Cardiac septum (tissue), 1 donor: ENCODE results near the gene MAVS. TPM values are rescaled to one million over a fixed set of nuclear protein-coding genes. Genes with fewer than 3 reads are reported as not detected.

Experiments used
- DNase-seq: peaks from one replicate; pipeline ENCODE4 v3.0.0-alpha.2; 2020; ENCODE audit warnings: low spot score
- intact Hi-C: fragments of 100-400 bp; cut with DNase I; formaldehyde crosslinking; loops from one replicate; pipeline ENCODE4 v1.14.0; 2022
- long read RNA-seq: library from polyadenylated mRNA; unstranded; transcript quantifications from one replicate; pipeline ENCODE4 v2.0.0, GENCODE V29; 2021
- total RNA-seq: library from RNA; stranded (reverse); fragmentation: NEBNext Ultra II Directional; extraction: Animal tissue kit (Norgen Biotek cat#: 25700); gene quantifications from one replicate; pipeline ENCODE4 v1.2.1, GENCODE V29; 2021
- donor health status: DM: no; HTN: no; CAD: no.

The MAVS gene
- 39.5 TPM for total RNA-seq
- long read RNA-seq, full-length matches to known transcripts, result 14 of 74 reads
- long read RNA-seq, partial matches to known transcripts, result 24 of 74 reads
- long read RNA-seq, other reads (novel, unspliced or antisense), result 36 of 74 reads

DNA sequence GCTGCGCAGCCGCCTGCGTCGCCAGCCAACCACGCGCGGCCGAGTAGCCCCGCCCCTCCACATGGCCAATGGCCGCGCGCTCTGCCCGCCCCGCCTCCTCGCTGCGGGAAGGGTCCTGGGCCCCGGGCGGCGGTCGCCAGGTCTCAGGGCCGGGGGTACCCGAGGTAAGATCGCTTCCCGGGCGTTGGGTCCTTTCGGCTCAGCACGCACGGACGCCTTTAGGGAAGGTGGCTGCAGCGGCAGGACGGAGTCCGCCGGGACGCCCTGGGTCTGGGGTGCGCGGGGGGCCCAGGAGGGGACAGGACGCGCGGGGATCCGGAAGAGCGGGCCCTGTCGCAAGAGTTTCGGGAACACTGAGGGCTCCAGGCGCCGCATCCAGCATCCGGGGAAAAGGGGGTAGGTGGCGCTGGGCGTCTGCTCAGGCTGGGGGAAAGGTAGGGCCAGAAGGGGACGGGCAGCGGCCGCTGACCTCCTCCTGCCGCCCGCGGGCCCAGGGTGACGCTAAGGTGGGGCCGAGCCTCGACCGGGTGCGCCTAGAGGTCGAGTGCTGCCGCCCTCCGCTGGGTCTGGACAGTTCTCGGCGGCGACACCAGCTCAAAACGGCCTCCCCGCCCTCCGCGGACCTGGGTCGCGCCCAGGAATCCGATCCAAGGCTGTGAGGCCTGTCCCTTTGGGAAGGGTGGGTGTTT lies at the start of gene MAVS:
Gene MAVS, plus strand, starts transcription at position 95 of the 689 bp plus-strand sequence. CDS start 7,791 bp downstream, outside the sequence.
- peak; percentile 96 for DNase-seq
- intact Hi-C loops, result loop anchor here (10.0 kb wide), 1 partner anchor 172 kb away; no protein-coding TSS in a partner anchor

- intact Hi-C loops, result loop anchor here (2.0 kb wide), 1 partner anchor 14 kb away; no protein-coding TSS in a partner anchor
- no peak for DNase-seq
Observed at GRCh38 chr20:3797226-3797545, 49.4 kb upstream of the MAVS start.

- intact Hi-C loops, result loop anchor here (2.0 kb wide), 1 partner anchor 13 kb away; no protein-coding TSS in a partner anchor
- DNase-seq, result no peak
Observed at GRCh38 chr20:3797592-3798372, 48.9 kb upstream of the MAVS start.

DNA sequence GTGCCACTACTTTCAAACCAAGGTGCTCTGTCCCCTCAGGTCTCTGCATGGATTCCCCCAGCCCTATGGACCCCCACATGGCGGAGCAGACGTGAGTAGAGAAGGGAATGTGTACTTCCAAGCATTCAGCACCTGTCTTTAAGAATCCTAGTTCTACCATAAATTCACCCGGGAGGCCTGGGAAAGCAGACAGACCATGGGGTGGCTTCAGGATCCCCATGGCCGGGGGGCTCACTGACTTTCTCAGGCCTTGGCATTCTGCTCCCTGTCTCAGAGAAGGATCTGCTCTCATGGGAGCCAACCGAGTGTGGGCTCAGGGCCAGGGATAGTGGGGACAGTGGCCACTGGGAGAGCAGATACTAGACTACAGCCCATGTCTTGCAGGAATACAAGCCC lies 48.3 kb upstream of the MAVS start:
- DNase-seq, result no peak
- intact Hi-C loops, result no loop called here

DNA sequence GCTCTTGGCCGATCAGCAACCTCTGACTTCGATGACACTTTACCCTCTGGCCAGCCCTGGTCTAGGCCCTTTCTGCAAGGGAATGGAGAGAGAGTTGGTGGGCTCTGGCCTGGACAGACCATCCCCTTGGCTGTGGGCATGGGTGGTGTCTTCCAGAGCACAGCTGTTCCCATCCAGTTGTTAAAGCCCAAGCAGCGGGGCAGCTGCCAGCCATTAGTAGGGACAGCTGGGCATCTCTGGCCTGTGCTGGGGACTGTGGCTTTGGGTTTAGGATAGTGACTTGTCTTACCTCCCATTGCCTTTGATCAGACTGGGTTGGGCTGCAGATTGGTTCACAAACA lies 47.8 kb upstream of the MAVS start:
- intact Hi-C loops, result no loop called here
- no peak for DNase-seq

DNA sequence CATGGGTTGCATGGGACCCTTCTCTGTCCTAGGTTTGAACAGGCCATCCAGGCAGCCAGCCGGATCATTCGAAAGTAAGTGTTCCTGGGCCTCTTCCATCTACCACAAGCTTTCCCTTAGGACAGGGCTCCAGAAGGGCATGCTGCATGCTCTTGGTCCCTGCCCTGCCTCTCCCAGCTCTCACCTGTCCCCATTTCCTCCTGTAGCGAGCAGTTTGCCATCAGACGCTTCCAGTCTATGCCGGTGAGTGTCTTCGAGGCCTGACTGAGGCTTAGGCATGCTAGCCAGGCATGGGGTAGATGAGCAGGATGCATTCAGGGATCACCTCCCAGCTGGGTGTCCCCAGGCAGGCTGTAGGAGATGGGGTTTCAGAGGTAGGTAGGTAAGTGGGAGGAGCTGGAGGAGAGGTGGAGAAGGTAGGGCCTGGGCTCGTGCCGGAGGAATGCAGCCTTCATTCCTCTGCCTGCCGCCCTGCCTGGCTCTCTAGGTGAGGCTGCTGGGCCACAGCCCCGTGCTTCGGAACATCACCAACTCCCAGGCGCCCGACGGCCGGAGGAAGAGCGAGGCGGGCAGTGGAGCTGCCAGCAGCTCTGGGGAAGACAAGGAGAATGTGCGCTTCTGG lies 46.3 kb upstream of the MAVS start:
- intact Hi-C loops, result no loop called here

GRCh38 chr20:3800878-3801260 lies 45.8 kb upstream of the MAVS start:
- intact Hi-C loops, result no loop called here
- DNase-seq, result no peak

More for the DNA sequence above, 46.3 kb upstream of the MAVS start:
- DNase-seq, result no peak

- intact Hi-C loops, result no loop called here
- DNase-seq, result no peak
Observed at GRCh38 chr20:3801299-3801698, 45.3 kb upstream of the MAVS start.

- intact Hi-C loops, result no loop called here
- no peak for DNase-seq
Observed at GRCh38 chr20:3801846-3802245, 44.8 kb upstream of the MAVS start.

DNA sequence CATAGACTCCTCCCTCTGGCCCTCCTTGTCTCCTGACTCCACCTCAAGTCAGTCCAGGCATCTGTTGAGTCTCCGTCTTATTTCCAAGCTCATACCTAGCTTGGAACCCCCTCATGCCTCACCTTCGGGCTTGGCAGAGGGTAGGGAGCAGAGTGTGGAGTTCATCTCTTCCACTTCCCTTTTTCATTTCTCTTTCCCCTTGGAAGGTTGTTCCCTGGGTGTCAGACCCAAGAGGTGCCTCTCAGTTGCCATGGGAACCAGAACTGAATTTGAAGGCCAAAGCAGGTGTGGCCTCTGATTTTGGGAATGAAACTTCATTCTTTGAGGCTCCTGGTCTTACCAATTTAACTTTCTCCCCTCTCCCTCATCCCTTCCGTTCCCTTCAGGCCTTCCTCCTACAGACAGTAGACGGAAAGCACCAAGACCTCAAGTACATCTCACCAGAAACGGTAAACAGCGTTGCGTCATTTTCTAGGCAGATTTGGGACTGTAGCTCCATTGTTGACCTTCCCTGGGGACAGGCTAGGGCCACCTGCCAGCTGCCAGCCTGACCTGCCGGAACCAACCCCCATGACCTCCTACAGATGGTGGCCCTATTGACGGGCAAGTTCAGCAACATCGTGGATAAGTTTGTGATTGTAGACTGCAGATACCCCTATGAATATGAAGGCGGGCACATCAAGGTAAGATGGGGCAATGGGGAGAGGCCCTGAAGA lies 44.0 kb upstream of the MAVS start:
- intact Hi-C loops, result no loop called here
- no peak for DNase-seq

- intact Hi-C loops, result no loop called here
- DNase-seq, result no peak
Observed at GRCh38 chr20:3803289-3803688, 43.3 kb upstream of the MAVS start.

GRCh38 chr20:3803854-3804253 lies 42.8 kb upstream of the MAVS start:
- intact Hi-C loops, result no loop called here
- no peak for DNase-seq

DNA sequence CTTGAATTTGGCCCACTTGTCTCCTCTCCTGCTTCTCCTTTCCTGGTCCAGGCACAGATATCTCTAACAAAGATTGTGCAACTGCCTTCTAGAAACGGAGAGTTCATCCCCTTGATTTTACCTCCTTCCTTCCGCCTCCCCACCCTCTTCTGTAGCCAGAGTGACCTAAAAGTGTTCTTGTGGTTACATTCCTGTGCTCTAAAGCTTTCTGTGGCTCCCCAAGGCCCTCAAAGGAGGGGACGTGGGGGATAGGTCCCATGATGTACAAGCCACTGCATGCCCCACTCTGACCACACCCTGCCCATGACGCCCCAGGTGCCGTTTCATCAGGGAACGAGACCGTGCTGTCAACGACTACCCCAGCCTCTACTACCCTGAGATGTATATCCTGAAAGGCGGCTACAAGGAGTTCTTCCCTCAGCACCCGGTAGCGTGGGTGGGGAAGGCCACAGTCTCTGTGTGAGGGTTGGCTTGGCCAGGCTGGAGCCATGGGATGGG lies 42.3 kb upstream of the MAVS start:
- DNase-seq, result no peak
- intact Hi-C loops, result no loop called here

DNA sequence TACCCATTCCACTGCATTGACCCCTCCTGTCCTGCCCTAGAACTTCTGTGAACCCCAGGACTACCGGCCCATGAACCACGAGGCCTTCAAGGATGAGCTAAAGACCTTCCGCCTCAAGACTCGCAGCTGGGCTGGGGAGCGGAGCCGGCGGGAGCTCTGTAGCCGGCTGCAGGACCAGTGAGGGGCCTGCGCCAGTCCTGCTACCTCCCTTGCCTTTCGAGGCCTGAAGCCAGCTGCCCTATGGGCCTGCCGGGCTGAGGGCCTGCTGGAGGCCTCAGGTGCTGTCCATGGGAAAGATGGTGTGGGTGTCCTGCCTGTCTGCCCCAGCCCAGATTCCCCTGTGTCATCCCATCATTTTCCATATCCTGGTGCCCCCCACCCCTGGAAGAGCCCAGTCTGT lies 41.9 kb upstream of the MAVS start:
- no peak for DNase-seq
- intact Hi-C loops, result no loop called here

DNA sequence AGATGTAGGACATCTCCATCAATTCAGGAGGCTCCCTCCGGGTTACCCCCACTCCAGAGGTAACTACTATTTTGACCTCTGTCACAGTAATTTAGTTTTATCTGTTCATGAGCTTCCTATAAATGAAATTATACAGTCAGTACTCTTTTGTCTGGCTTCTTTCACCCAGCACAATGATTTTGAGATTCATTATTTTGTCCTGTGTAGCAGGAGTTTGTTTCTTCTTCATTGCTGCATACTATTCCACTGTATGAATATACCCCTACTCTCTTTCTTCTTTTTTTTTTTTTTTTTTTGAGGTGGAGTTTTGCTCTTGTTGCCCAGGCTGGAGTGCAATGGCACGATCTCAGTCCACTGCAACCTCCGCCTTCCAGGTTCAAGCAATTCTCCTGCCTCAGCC lies 38.1 kb upstream of the MAVS start:
- intact Hi-C loops, result no loop called here
- DNase-seq, result no peak

- peak; percentile 98 for DNase-seq
- intact Hi-C loops, result loop anchor here (2.0 kb wide), 1 partner anchor 15 kb away; the partner anchor contains the start of gene CDC25B
Observed at GRCh38 chr20:3811467-3812258, 35.0 kb upstream of the MAVS start.

DNA sequence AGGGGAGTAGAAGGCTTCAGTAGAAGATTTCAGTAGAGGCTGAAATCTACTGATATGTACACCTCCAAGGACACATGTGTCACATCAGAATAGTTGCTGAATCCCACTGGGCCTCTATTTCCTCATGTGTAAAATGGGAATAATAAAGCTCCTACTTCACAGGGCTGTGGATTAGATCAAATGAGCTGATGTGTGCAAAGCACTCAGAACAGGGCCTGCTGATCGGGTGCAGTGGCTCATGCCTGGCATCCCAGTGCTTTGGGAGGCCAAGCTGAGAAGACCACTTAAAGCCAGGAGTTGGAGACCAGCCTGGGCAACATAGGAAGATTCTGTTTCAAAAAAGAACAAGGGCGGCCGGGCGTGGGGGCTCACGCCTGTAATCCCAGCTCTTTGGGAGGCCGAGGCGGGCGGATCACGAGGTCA lies 34.4 kb upstream of the MAVS start:
- DNase-seq, result no peak
- intact Hi-C loops, result no loop called here

DNA sequence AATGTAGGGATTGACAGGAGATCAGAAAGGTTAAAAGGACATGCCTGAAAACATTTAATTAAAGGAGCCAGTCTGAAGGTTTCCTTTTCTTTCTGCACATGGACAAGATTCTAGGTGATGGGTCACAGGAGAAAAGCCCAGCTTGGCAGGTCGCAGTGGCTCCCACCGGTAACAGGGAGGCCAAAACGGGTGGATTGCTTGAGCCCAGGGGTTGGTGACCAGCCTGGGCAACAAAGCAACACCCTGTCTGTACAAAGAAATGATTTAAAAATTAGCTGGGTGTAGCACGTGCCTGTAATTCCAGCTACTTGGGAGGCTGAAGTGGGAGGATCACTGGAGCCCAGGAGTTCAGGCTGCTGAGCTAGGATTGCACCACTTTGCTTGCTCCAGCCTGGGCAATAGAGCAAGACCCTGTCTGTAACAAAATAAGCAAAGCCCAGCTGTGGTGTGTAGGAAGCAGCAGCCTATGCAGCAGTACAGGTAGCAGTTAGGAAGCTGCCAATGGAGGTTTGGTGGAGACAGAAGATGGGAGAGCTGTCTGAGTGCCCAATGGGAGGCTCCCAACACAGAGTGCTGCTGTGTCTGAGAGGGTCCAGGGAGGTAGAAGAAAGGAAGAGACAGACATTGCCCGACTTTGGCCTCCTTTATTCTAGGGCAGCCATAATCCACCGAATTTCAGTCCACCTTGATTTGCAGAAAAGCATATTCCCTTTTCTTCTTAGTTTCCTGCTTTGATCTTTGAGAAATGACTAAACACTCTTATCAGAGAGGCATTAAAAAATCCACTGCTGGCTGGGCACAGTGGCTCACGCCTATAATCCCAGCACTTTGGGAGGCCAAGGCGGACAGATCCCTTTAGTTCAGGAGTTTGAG lies 33.4 kb upstream of the MAVS start:
- DNase-seq, result no peak
- intact Hi-C loops, result no loop called here
